Suprapubic skin (tissue), 4 donors: ENCODE data around the gene ALDH1A1. TPM values are rescaled to one million over a fixed set of nuclear protein-coding genes. Genes with fewer than 3 reads are reported as not detected.

Source experiments
- DNase-seq, 2 donors: peaks; one replicate each; pipeline ENCODE4 v3.0.0-alpha.2; 2019; ENCODE audit warnings: low spot score in 2 of 2
- H3K27ac ChIP-seq: fragments of 200-600 bp; sonication (generic); one replicate; pipeline ENCODE4 v1.5.1; 2019
- H3K27me3 ChIP-seq: fragments of 200-600 bp; sonication (generic); one replicate; pipeline ENCODE4 v1.5.1; 2019
- H3K36me3 ChIP-seq: fragments of 200-600 bp; sonication (generic); one replicate; pipeline ENCODE4 v1.5.1; 2019
- H3K4me1 ChIP-seq: fragments of 200-600 bp; sonication (generic); one replicate; pipeline ENCODE4 v1.5.1; 2019
- H3K4me3 ChIP-seq: fragments of 200-600 bp; sonication (generic); one replicate; pipeline ENCODE4 v1.5.1; 2019; ENCODE audit warnings: mild to moderate bottlenecking
- H3K9me3 ChIP-seq: fragments of 200-600 bp; sonication (generic); one replicate; pipeline ENCODE4 v1.5.1; 2019
- EP300 ChIP-seq: sonication (generic); formaldehyde crosslinking; IDR thresholded peaks from one replicate; pipeline ENCODE4 v1.6.1; 2017; ENCODE audit warnings: antibody characterized with exemption
- POLR2A ChIP-seq, 2 donors: fragments of 450-650 bp; IDR thresholded peaks; one replicate each; pipeline ENCODE4 v1.6.1; 2017; ENCODE audit warnings: antibody characterized with exemption in 2 of 2, mild to moderate bottlenecking in 2 of 2, moderate library complexity in 2 of 2
- POLR2AphosphoS5 ChIP-seq, 3 donors: sonication (generic); formaldehyde crosslinking; IDR thresholded peaks; one replicate each; pipeline ENCODE4 v1.6.1; 2017; ENCODE audit warnings: antibody characterized with exemption in 3 of 3
- WGBS: methylation state at CpG from one replicate; pipeline ENCODE4 v1.1.5; 2018; 5-methylcytosine and 5-hydroxymethylcytosine counted together
- total RNA-seq, 4 donors: library from RNA; depleted of rRNA; stranded (reverse); fragments of >200 nt; gene quantifications; one replicate each; pipeline ENCODE4 v1.1.0, GENCODE V29; 2016
- TF ChIP-seq, protein P1 (sequence below), 2 donors: fragments of 200-600 bp in 1 of 2; fragments of 450-650 bp in 1 of 2; sonication (generic) in 1 of 2; IDR thresholded peaks; one replicate each; pipeline ENCODE4 v1.5.1; 2016 to 2019; ENCODE audit warnings: antibody characterized with exemption in 2 of 2, mild to moderate bottlenecking in 1 of 2, moderate library complexity in 1 of 2

Gene ALDH1A1
- total RNA-seq, 4 donors from 2014 or later: 7.7 to 19.2 (median 11.2) TPM

- H3K36me3 ChIP-seq: no peaks in the 10 kb centered on the region
- WGBS: 73% methylated on average over 3 of the region's 3 CpGs
Measured at GRCh38 chr9:72932619-72933018, 20.2 kb downstream of the ALDH1A1 start.

DNA sequence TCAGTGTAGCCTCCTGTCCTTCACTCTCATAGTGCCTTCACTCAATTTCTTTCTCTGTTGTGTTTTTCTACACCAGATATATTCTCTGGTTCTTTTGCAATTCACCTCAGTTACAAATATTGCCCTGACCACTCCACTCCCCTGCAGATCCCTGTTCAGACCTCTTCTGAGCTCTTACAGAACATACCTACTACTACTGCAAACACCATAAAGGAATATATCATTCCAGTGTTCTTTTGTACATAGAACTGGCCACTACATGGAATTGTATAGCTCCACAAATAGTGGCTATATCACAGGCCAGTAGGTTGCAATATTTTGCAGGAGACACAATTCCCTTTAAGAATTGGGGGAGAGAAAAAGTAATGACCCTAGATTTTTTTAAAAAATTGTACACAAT is 21.0 kb downstream of the ALDH1A1 start:
- H3K27me3 ChIP-seq: no peaks in the 10 kb centered on the region
- H3K36me3 ChIP-seq: no peaks in the 10 kb centered on the region
- H3K9me3 ChIP-seq: no peaks in the 10 kb centered on the region
- H3K27ac ChIP-seq: no peak overlapping the region
- DNase-seq: no peak
- no peak overlapping the region for H3K4me3 ChIP-seq
- no peaks in the 10 kb centered on the region for H3K4me1 ChIP-seq
- TF ChIP-seq POLR2A (IDR thresholded peaks at IDR 0.05) (no peak), POLR2AphosphoS5 (IDR thresholded peaks at IDR 0.05) (no peak), EP300 (no peak)
- TF ChIP-seq, protein P1, sequence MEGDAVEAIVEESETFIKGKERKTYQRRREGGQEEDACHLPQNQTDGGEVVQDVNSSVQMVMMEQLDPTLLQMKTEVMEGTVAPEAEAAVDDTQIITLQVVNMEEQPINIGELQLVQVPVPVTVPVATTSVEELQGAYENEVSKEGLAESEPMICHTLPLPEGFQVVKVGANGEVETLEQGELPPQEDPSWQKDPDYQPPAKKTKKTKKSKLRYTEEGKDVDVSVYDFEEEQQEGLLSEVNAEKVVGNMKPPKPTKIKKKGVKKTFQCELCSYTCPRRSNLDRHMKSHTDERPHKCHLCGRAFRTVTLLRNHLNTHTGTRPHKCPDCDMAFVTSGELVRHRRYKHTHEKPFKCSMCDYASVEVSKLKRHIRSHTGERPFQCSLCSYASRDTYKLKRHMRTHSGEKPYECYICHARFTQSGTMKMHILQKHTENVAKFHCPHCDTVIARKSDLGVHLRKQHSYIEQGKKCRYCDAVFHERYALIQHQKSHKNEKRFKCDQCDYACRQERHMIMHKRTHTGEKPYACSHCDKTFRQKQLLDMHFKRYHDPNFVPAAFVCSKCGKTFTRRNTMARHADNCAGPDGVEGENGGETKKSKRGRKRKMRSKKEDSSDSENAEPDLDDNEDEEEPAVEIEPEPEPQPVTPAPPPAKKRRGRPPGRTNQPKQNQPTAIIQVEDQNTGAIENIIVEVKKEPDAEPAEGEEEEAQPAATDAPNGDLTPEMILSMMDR (IDR thresholded peaks at IDR 0.05): no peak

More at GRCh38 chr9:72932619-72933018, 20.2 kb downstream of the ALDH1A1 start:
- Histone ChIP-seq H3K4me1 (no peaks in the 10 kb centered on the region), H3K9me3 (no peaks in the 10 kb centered on the region), H3K27me3 (no peaks in the 10 kb centered on the region), H3K27ac (no peak overlapping the region), H3K4me3 (no peak overlapping the region)
- TF ChIP-seq POLR2A (IDR thresholded peaks at IDR 0.05) (no peak), EP300 (no peak), POLR2AphosphoS5 (IDR thresholded peaks at IDR 0.05) (no peak)
- TF ChIP-seq, protein P1 (IDR thresholded peaks at IDR 0.05): no peak
- DNase-seq: no peak

GRCh38 chr9:72931437-72931836 is 21.4 kb downstream of the ALDH1A1 start:
- H3K27ac ChIP-seq: no peak overlapping the region
- no peaks in the 10 kb centered on the region for H3K36me3 ChIP-seq
- no peaks in the 10 kb centered on the region for H3K9me3 ChIP-seq
- TF ChIP-seq POLR2A (IDR thresholded peaks at IDR 0.05) (no peak), POLR2AphosphoS5 (IDR thresholded peaks at IDR 0.05) (no peak), EP300 (no peak)
- TF ChIP-seq, protein P1 (IDR thresholded peaks at IDR 0.05): no peak
- no peak overlapping the region for H3K4me3 ChIP-seq
- no peak for DNase-seq
- H3K4me1 ChIP-seq: no peaks in the 10 kb centered on the region
- H3K27me3 ChIP-seq: no peaks in the 10 kb centered on the region
- 80% methylated on average over 1 of the region's 1 CpG for WGBS

GRCh38 chr9:72930828-72931227 is 22.0 kb downstream of the ALDH1A1 start:
- H3K4me3 ChIP-seq: no peak overlapping the region
- H3K36me3 ChIP-seq: no peaks in the 10 kb centered on the region
- H3K27ac ChIP-seq: no peak overlapping the region
- no peaks in the 10 kb centered on the region for H3K4me1 ChIP-seq
- 94% methylated on average over 10 of the region's 10 CpGs for WGBS
- H3K27me3 ChIP-seq: no peaks in the 10 kb centered on the region
- TF ChIP-seq POLR2AphosphoS5 (IDR thresholded peaks at IDR 0.05) (no peak), POLR2A (IDR thresholded peaks at IDR 0.05) (no peak), EP300 (no peak)
- TF ChIP-seq, protein P1 (IDR thresholded peaks at IDR 0.05): no peak
- no peaks in the 10 kb centered on the region for H3K9me3 ChIP-seq
- DNase-seq: no peak

DNA sequence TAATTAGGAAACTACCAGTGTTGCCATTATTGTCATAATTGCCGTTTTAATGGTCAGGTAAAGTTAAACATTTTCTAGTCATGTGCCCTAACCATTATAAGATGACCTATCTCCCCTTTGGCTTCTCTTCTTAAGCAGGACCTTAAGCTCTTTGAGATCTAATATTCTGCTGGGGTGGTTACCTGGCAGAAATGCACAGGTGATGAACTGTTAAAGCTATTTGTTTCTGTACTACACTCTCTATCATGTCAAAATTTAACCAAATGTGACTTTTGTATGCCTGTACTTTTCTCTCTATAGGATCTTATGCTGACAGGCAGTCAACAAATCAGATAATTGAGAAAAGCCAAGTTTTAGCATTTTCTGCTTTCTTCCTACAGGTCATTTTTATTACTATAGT is 23.3 kb downstream of the ALDH1A1 start:
- Histone ChIP-seq H3K27ac (no peak overlapping the region), H3K36me3 (no peaks in the 10 kb centered on the region), H3K4me3 (no peak overlapping the region), H3K27me3 (no peaks in the 10 kb centered on the region), H3K4me1 (peaks cover 5% of the 10 kb centered on the region), H3K9me3 (no peaks in the 10 kb centered on the region)
- WGBS: 89% methylated on average over 1 of the region's 1 CpG
- TF ChIP-seq EP300: no peak
- TF ChIP-seq, protein P1 (IDR thresholded peaks at IDR 0.05): no peak
- TF ChIP-seq POLR2A (IDR thresholded peaks at IDR 0.05): no peak
- TF ChIP-seq POLR2AphosphoS5 (IDR thresholded peaks at IDR 0.05): no peak
- DNase-seq: no peak
